ENCODE measurements around the gene ASGR2. TPM values are rescaled to one million over a fixed set of nuclear protein-coding genes. Genes with fewer than 3 reads are reported as not detected.
"Not testable (repeated sequence)": the region's sequence is repeated elsewhere in the genome, so short reads cannot be mapped to it uniquely, and the experiment has no call there.

Gene ASGR2
- total RNA-seq, 1 donor from 2014 or later = 0.46 TPM

DNA sequence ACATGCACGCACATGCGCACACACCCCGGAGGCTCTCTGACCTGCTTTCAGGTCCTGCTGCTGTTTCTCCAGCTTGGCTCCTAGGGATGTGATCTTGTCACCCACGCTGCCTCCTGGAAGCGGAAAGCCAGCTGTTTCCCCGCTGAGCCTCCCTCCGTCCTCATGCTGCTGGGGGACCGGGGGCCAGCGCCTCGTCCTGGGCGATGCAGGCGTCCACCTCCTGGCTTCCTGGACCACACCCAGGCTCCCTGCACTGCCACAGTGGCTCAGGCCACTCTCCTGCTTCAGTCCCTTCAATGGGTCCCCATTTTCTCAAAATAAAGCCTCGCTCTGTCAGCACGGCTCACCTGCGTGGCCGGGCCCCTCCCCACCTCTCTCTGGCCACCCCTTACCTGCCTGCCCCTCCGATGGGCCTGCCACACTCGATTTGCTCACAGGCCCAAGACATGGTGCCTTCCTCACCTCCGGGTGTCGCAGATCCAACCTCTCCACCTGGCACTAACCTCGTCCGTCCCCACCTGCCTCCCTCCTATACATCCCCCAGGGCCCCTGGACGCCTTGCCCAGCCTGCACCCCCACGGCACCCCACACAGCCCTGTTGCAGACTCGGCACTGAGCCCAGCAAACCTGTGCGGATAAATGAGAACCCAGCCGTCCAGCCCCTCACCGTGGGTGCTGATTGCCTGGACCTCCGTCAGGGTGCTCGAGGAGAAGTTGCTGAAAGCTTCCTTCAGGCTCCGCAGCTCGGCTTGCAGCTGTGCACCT, 6.6 kb downstream of the ASGR2 start:
- ATAC-seq = no peak
- intact Hi-C loops (cut with DNase I) = no loop called here
- no peak for DNase-seq (ENCODE audit: missing footprints)

DNA sequence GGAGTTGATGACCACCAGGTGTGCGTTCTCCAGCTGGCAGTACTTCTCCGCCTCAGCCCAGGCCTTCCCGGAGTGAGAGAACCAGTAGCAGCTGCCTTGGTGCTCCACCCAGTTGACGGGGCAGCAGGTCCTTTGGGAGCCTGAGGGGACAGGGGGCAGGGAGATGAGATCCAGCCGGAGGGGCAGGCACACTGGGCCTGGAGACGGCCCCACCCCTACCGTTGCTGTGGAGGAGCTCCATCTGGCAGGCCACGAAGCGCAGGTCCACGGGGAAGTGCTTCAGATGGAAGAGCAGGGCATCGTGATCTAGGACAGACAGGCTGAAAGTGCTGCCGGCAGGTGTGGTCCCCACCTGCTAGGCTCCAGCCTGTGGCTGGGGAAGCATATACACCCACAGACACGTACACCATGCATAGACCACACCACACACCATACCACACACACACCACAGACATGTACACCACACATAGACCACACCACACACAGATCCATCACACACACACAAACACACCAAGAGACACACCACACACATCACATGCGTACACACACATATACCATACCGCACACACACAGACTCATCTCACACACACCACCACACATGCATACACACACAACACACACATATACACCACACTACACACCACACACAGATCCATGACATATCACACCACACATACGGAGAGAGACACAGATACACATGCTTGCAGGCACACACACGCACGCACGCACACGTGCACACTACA, 7.4 kb downstream of the ASGR2 start:
- intact Hi-C loops (cut with DNase I) = no loop called here
- DNase-seq (ENCODE audit: missing footprints) = no peak
- peak; percentile 16 for ATAC-seq

GRCh38 chr17:7102421-7102820, 12.2 kb downstream of the ASGR2 start:
- intact Hi-C loops (cut with DNase I) = no loop called here
- DNase-seq (ENCODE audit: missing footprints) = no peak
- no peak for ATAC-seq

DNA sequence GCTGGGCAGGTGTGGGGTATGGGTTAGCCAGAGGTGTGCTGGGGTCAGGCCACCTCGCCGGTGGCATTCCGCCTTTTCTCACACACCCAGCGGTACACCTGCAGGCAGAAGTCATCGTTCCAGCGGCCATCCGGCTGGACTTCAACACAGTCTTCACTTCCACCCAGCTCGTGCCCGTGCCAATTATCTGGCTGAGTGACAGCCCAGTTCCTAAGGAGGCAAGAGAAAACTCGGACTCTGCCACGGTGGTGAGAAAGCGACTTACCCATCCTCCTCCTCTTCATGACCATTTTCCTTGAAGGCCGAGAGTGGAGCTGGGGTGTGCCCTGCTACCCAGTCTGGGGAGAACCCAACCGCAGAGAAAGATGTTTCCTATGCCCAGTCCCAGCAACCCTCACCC, 13.1 kb downstream of the ASGR2 start:
- DNase-seq (ENCODE audit: missing footprints) = no peak
- intact Hi-C loops (cut with DNase I) = no loop called here
- ATAC-seq = no peak

DNA sequence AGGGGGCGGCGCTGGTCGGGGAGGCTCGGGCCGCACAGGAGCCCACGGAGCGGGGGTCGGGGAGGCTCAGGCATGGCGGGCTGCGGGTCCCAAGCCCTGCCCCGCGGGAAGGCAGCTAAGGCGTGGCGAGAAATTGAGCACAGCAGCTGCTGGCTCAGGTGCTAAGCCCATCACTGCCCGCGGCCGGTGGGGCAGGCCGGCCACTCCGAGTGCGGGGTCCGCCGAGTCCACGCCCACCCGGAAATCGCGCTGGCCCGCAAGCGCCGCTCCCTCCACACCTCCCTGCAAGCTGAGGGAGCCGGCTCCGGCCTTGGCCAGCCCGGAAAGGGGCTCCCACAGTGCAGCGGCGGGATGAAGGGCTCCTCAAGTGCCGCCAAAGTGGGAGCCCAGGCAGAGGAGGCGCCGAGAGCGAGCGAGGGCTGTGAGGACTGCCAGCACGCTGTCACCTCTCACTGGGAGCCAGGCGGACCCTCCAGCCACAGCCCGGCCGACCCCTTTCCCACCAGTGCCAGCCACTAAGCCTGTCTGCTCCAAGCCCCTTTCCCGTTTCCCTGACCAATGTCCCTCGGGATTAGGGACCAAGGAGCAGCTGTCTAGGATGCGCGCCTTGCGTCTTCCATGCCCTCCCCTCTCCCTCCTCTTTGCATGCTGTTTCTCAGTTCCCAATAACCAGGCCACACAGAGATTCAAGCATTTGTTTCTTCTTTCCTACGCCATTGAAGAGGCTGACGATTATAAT, 13.8 kb downstream of the ASGR2 start:
- ATAC-seq; intact Hi-C loops (cut with DNase I); DNase-seq (ENCODE audit: missing footprints): not testable (repeated sequence)

- DNase-seq (ENCODE audit: missing footprints) (no peak), ATAC-seq (no peak)
- intact Hi-C loops (cut with DNase I) = no loop called here
Measured at GRCh38 chr17:7098802-7099459, 15.7 kb downstream of the ASGR2 start.

DNA sequence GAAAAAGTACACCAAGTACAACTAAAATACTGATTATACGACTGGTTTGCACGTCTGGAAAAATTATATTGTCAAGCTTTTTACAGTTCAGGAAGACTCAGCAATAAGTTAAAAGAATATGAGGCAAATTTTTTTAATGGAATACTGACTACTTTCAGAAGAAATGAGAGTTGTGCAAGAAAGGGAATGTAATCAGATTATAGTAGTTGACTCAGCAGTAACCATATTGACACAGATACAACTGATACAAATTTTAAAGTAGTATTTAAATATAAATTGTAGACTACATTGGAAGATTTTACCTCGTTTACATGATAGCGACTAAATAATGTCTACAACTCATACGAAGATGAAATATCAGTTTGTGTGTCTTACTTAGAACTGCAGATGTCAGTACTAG, 16.7 kb downstream of the ASGR2 start:
- DNase-seq (ENCODE audit: missing footprints) (no peak), ATAC-seq (no peak)
- intact Hi-C loops (cut with DNase I) = no loop called here

DNA sequence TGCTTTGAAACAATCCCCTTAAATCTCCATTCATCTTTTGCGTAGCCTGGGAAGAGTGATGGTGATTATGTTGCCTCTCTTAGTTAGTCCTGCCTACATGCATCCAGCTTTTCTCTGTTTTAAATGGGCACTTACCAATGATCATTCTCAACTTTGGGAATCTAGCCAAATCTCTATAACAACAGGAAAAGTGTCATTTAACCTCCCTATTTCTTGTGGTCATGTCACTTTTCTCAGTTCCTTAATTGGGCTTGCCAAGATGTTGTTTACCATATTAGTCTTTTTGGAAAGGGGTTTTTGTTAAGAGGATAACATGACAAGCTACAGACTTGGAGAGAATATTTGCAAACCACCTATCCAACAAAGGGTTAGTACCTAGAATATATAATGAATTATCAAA, 19.0 kb downstream of the ASGR2 start:
- ATAC-seq = no peak
- intact Hi-C loops (cut with DNase I) = no loop called here
- DNase-seq (ENCODE audit: missing footprints) = no peak

DNA sequence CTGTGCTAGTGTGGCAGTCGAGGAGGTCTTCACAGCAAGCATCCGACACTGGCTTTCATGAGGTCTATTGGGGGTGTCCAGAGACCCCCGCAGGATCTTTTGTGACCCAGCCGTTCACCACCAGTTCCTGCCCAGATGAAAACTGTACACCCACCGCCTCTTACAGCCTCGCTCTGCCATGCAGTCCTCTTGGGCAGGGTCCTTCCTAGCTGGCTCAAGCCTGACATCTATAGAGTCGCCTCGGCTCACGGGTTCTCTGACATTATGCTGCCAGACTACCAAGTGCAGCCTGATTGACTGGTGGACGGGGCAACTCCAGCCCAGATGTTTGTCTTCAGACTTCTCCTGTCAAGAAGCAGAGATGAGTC, 20.0 kb downstream of the ASGR2 start:
- DNase-seq (ENCODE audit: missing footprints) (no peak), ATAC-seq (no peak)
- intact Hi-C loops (cut with DNase I) = no loop called here

- ATAC-seq; DNase-seq (ENCODE audit: missing footprints); intact Hi-C loops (cut with DNase I): not testable (repeated sequence)
Measured at GRCh38 chr17:7091311-7092005, 23.2 kb downstream of the ASGR2 start.

DNA sequence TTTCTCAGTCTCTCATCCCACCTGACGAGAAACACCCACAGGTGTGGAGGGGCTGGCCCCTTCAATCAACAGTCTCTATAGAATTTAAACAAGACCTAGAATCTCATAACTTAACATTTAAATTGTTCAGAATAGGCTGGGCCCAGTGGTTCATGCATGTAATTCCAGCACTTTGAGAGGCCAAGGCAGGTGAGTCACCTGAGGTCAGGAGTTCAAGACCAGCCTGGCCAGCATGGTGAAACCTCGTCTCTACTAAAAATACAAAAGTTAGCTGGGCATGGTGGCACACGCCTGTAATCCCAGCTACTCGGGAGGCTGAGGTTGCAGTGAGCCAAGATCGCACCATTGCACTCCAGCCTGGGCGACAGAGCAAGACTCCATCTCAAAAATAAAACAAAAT, 25.1 kb downstream of the ASGR2 start:
- ATAC-seq = not testable (repeated sequence)

DNA sequence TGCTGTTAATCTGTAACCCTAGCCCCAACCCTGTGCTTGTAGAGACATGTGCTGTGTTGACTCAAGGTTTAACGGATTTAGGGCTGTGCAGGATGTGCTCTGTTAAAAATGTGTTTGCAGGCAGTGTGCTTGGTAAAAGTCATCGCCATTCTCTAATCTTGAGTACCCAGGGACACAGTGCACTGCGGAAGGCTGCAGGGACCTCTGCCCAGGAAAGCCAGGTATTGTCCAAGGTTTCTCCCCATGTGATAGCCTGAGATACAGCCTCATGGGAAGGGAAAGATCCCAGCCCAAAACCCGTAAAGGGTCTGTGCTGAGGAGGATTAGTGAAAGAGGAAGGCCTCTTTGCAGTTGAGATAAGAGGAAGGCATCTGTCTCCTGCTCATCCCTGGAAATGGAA, 26.2 kb downstream of the ASGR2 start:
- intact Hi-C loops (cut with DNase I); ATAC-seq; DNase-seq (ENCODE audit: missing footprints): not testable (repeated sequence)

More for the DNA sequence above, 25.1 kb downstream of the ASGR2 start:
- DNase-seq (ENCODE audit: missing footprints); intact Hi-C loops (cut with DNase I): not testable (repeated sequence)

GRCh38 chr17:7084088-7084487, 30.5 kb downstream of the ASGR2 start:
- ATAC-seq = no peak
- no peak for DNase-seq (ENCODE audit: missing footprints)
- intact Hi-C loops (cut with DNase I) = no loop called here

DNA sequence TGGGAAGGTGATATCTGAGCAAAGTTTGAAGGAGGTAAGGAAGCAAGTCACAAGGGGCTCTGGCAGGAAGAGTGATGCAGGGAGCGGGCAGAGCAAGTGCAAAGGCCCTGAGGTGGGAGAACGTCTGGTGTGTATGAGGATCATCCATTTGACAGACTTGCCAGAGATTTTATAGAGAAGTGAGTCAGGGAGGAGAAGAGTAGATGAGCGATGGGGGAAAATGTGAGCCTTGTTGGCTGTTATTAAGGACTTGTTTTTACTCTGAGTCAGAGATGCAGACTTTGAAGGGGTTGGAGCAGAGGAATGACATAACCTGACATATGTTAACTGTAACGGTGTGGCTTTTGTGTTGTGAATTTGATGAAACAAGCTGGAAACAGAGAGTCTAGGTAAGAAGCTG, 31.0 kb downstream of the ASGR2 start:
- ATAC-seq (no peak), DNase-seq (ENCODE audit: missing footprints) (no peak)
- intact Hi-C loops (cut with DNase I) = no loop called here

- intact Hi-C loops (cut with DNase I) = no loop called here
- no peak for DNase-seq (ENCODE audit: missing footprints)
- no peak for ATAC-seq
Measured at GRCh38 chr17:7081341-7082062, 33.1 kb downstream of the ASGR2 start.

- intact Hi-C loops (cut with DNase I) = no loop called here
- peak; percentile 93 for ATAC-seq
- no peak for DNase-seq (ENCODE audit: missing footprints)
Measured at GRCh38 chr17:7080456-7081041, 34.1 kb downstream of the ASGR2 start.

- ATAC-seq (no peak), DNase-seq (ENCODE audit: missing footprints) (no peak)
- intact Hi-C loops (cut with DNase I) = no loop called here
Measured at GRCh38 chr17:7079581-7080455, 34.8 kb downstream of the ASGR2 start, which contains the start of gene CLEC10A. TSS of gene CLEC10A (minus strand) at chr17:7080251. CDS start at chr17:7078812, 1,439 bp downstream.
